Bronchial epithelial cell (primary cell): Measurements from ENCODE around the gene MAP2K3. TPM values are rescaled to one million over a fixed set of nuclear protein-coding genes. Genes with fewer than 3 reads are reported as not detected.

ENCODE experiments used
- DNase-seq: peaks from one replicate; pipeline ENCODE4 v3.0.0-alpha.2; 2010; ENCODE audit warnings: low read depth
- FAIRE-seq: peaks from 2 replicates; lab custom pipeline; 2011; peaks lifted over from hg19 to GRCh38; lab: Jason Lieb, UNC
- H3K27me3 ChIP-seq: 2 replicates; pipeline ENCODE4 v1.5.1; 2011; ENCODE audit warnings: low read length; ENCODE audit not compliant: control insufficient read depth, insufficient read depth
- H3K36me3 ChIP-seq: 2 replicates; pipeline ENCODE4 v1.5.1; 2011; ENCODE audit warnings: low read length; ENCODE audit not compliant: control insufficient read depth, insufficient read depth
- H3K4me3 ChIP-seq: 2 replicates; pipeline ENCODE4 v1.5.1; 2011; ENCODE audit warnings: mild to moderate bottlenecking, low read depth, low read length, control low read depth
- CTCF ChIP-seq: IDR thresholded peaks from 2 replicates; pipeline ENCODE4 v1.5.1; 2011; ENCODE audit warnings: mild to moderate bottlenecking, moderate library complexity, low read length, control low read depth, inconsistent platforms; ENCODE audit not compliant: insufficient read depth, severe bottlenecking
- total RNA-seq: library from RNA; depleted of rRNA; stranded (reverse); fragments of >200 nt; gene quantifications from 2 replicates; pipeline ENCODE4 v1.2.1, GENCODE V29; 2014

The MAP2K3 gene
- total RNA-seq, 1 donor from 2014 or later, result 5.3 TPM

- DNase-seq, result peak; percentile 92
- Histone ChIP-seq H3K27me3 (no peaks in the 10 kb centered on the region), H3K36me3 (no peaks in the 10 kb centered on the region), H3K4me3 (no peak overlapping the region)
- FAIRE-seq, result no peak
- no peak for TF ChIP-seq CTCF
Observed at GRCh38 chr17:21282231-21282630, 2.3 kb upstream of the MAP2K3 start.

- no peak overlapping the region for H3K4me3 ChIP-seq
- H3K36me3 ChIP-seq, result no peaks in the 10 kb centered on the region
- no peaks in the 10 kb centered on the region for H3K27me3 ChIP-seq
- FAIRE-seq, result no peak
- TF ChIP-seq CTCF, result no peak
- no peak for DNase-seq
Observed at GRCh38 chr17:21282850-21283249, 1.7 kb upstream of the MAP2K3 start.

GRCh38 chr17:21283482-21284318 is 811 bp upstream of the MAP2K3 start:
- TF ChIP-seq CTCF, result no peak
- FAIRE-seq, result no peak
- H3K4me3 ChIP-seq, result peak overlapping the region; percentile 68
- no peaks in the 10 kb centered on the region for H3K27me3 ChIP-seq
- peaks cover 1% of the 10 kb centered on the region for H3K36me3 ChIP-seq
- peak; percentile 30 for DNase-seq

- H3K4me3 ChIP-seq, result peak overlapping the region; percentile 68
- DNase-seq, result peak; percentile 57
- H3K36me3 ChIP-seq, result peaks cover 1% of the 10 kb centered on the region
- TF ChIP-seq CTCF, result no peak
- no peak for FAIRE-seq
- no peaks in the 10 kb centered on the region for H3K27me3 ChIP-seq
Observed at GRCh38 chr17:21285164-21286065, 904 bp downstream of the MAP2K3 start.

GRCh38 chr17:21286066-21286770 is 1.7 kb downstream of the MAP2K3 start:
- peak; percentile 95 for DNase-seq
- peak overlapping the region; percentile 68 for H3K4me3 ChIP-seq
- no peaks in the 10 kb centered on the region for H3K27me3 ChIP-seq
- TF ChIP-seq CTCF, result no peak
- peaks cover 1% of the 10 kb centered on the region for H3K36me3 ChIP-seq
- FAIRE-seq, result peak; percentile 98
